HG02759 (cell line): ENCODE data around the gene STON2.

Experiments
- ATAC-seq: cut with Tn5 transposase; IDR thresholded peaks from one replicate; pipeline ENCODE4 v1.9.1; 2021; ENCODE audit warnings: mild to moderate bottlenecking, moderate library complexity; ENCODE audit not compliant: unreplicated experiment

Gene STON2

GRCh38 chr14:81340201-81340600, 59.9 kb downstream of the STON2 start:
- no peak for ATAC-seq

- ATAC-seq, result no peak
Observed at GRCh38 chr14:81337073-81337472, 63.1 kb downstream of the STON2 start.

- no peak for ATAC-seq
Observed at GRCh38 chr14:81336009-81336408, 64.1 kb downstream of the STON2 start.

- ATAC-seq, result no peak
Observed at GRCh38 chr14:81332725-81333124, 67.4 kb downstream of the STON2 start.

- ATAC-seq, result no peak
Observed at GRCh38 chr14:81331229-81332021, 68.7 kb downstream of the STON2 start.

GRCh38 chr14:81330619-81331122, 69.5 kb downstream of the STON2 start:
- no peak for ATAC-seq

GRCh38 chr14:81329640-81330381, 70.3 kb downstream of the STON2 start:
- ATAC-seq, result no peak

GRCh38 chr14:81326451-81326850, 73.7 kb downstream of the STON2 start:
- no peak for ATAC-seq

GRCh38 chr14:81324011-81324410, 76.1 kb downstream of the STON2 start:
- no peak for ATAC-seq

- ATAC-seq, result no peak
Observed at GRCh38 chr14:81323093-81323492, 77.0 kb downstream of the STON2 start.

- no peak for ATAC-seq
Observed at GRCh38 chr14:81319946-81320345, 80.2 kb downstream of the STON2 start.

- ATAC-seq, result no peak
Observed at GRCh38 chr14:81319314-81319713, 80.8 kb downstream of the STON2 start.

GRCh38 chr14:81315341-81315740, 84.8 kb downstream of the STON2 start:
- no peak for ATAC-seq

GRCh38 chr14:81314443-81315175, 85.5 kb downstream of the STON2 start:
- ATAC-seq, result no peak

GRCh38 chr14:81313775-81314429, 86.2 kb downstream of the STON2 start:
- no peak for ATAC-seq

- ATAC-seq, result no peak
Observed at GRCh38 chr14:81313200-81313599, 86.9 kb downstream of the STON2 start.

GRCh38 chr14:81312289-81312876, 87.7 kb downstream of the STON2 start:
- ATAC-seq, result no peak

GRCh38 chr14:81311778-81312177, 88.3 kb downstream of the STON2 start:
- no peak for ATAC-seq

- no peak for ATAC-seq
Observed at GRCh38 chr14:81311141-81311540, 89.0 kb downstream of the STON2 start.

- no peak for ATAC-seq
Observed at GRCh38 chr14:81310606-81311005, 89.5 kb downstream of the STON2 start.
